Heart right ventricle (tissue), 16 donors: ENCODE results near the gene PPP4R1. TPM values are rescaled to one million over a fixed set of nuclear protein-coding genes. Genes with fewer than 3 reads are reported as not detected.
A peak's percentile ranks its signal among the peaks of the same experiment; 100 is the strongest.

Experiments used
- ATAC-seq, 8 donors: fragments of 200-7000 bp; cut with Tn5 transposase; one replicate each; pipeline ENCODE4 v1.9.1; 2020; ENCODE audit warnings: mild to moderate bottlenecking in 8 of 8, moderate library complexity in 8 of 8, moderate number of reproducible peaks in 1 of 8
- DNase-seq, 2 donors: peaks; one replicate each; pipeline ENCODE4 v3.0.0-alpha.2; 2020
- H3K27ac ChIP-seq, 10 donors: fragments of 200-600 bp; sonication (generic) in 2 of 10; one replicate each; pipeline versions ENCODE4 v1.5.0 to v1.8.0; 2020 to 2022; ENCODE audit warnings: mild to moderate bottlenecking in 3 of 10
- H3K27me3 ChIP-seq, 7 donors: fragments of 200-600 bp; one replicate each; pipeline ENCODE4 v1.8.0; 2021 to 2022; ENCODE audit warnings: mild to moderate bottlenecking in 2 of 7
- H3K36me3 ChIP-seq, 9 donors: fragments of 200-600 bp; sonication (generic) in 1 of 9; one replicate each; pipeline versions ENCODE4 v1.5.0 to v1.8.0; 2020 to 2022; ENCODE audit warnings: mild to moderate bottlenecking in 2 of 9
- H3K4me1 ChIP-seq, 9 donors: fragments of 200-600 bp; sonication (generic) in 1 of 9; one replicate each; pipeline versions ENCODE4 v1.5.0 to v1.8.0; 2020 to 2022; ENCODE audit warnings: mild to moderate bottlenecking in 4 of 9
- H3K4me3 ChIP-seq, 10 donors: fragments of 200-600 bp; sonication (generic) in 2 of 10; one replicate each; pipeline versions ENCODE4 v1.5.0 to v1.8.0; 2020 to 2022; ENCODE audit warnings: mild to moderate bottlenecking in 7 of 10, moderate library complexity in 2 of 10
- H3K9me3 ChIP-seq, 11 donors: fragments of 200-600 bp in 10 of 11; sonication (generic) in 2 of 11; one replicate each; pipeline versions ENCODE4 v1.5.0 to v1.8.0; 2013 to 2022; ENCODE audit warnings: mild to moderate bottlenecking in 2 of 11, control low read depth in 1 of 11, moderate library complexity in 1 of 11
- CTCF ChIP-seq, 9 donors: fragments of 200-600 bp; sonication (generic) in 2 of 9; IDR thresholded peaks; one replicate each; pipeline versions ENCODE4 v1.5.0 to v1.8.0; 2021 to 2022; ENCODE audit warnings: antibody characterized with exemption in 9 of 9, mild to moderate bottlenecking in 5 of 9, moderate library complexity in 1 of 9
- WGBS, 2 donors: extraction: QIAGEN DNeasy Blood & Tissue Kit; methylation state at CpG; one replicate each; pipeline ENCODE4 v1.1.7; 2013; ENCODE audit warnings: inconsistent platforms in 1 of 2; 5-methylcytosine and 5-hydroxymethylcytosine counted together
- intact Hi-C, 10 donors: fragments of 100-400 bp; cut with DNase I; formaldehyde crosslinking; loops; one replicate each; pipeline versions ENCODE4 v1.11.1 to v1.14.2; 2022
- polyA plus RNA-seq, 2 donors: library from polyadenylated mRNA; stranded (reverse); fragments of 200-250 nt; gene quantifications; one replicate each; pipeline ENCODE4 v1.2.3, GENCODE V29; 2013
- total RNA-seq, 10 donors: library from RNA; stranded (reverse); fragmentation: NEBNext Ultra II Directional in 3 of 10; extraction: Animal tissue kit (Norgen Biotek cat#: 25700) in 3 of 10; gene quantifications; one replicate each; pipeline versions ENCODE4 v1.2.1 to v1.2.4, GENCODE V29; 2021 to 2023
- donor health status: Arrhythmogenic right ventricular cardiomyopathy.
- donor health status: ischemic (EF 13 %, LVEDD 7.1; RV severe dilation, severe dysfunction).
- donor health status: healthy with polysubstance abuse.
- donor health status: DM: no; HTN: yes; CAD: no.
- donor health status: DM: no; HTN: no; CAD: no.
- donor health status: ischemic (EF 25% LVEDD 6.9; RV normal size, moderate dysfunction).
- donor health status: ischemic (EF 25% LVEDD 5.7; RV mildly dilated, moderate dysfunction).
- donor health status: healthy.
- donor health status: DM: yes; HTN: yes; CAD: no.
- donor health status: Ischemic cardiomyopathy.
- donor health status: ischemic (EF 35%, LVEDD 5.7; RV mildly dilated, moderate dysfunction).
- donor health status: nonischemic (EF 11% LVEDD 7.7; RV severe dilation, severe dysfunction).
- donor health status: DM: yes; HTN: yes; CAD: no.
- donor health status: PGD.
- donor health status: ischemic (EF 29% LVEDD 5.4; RV normal size, mild dysfunction).
- donor health status: nonischemic (EF 23%, LVEDD 6.1; RV moderate dilation, normal function).

Gene PPP4R1
- total and polyA plus RNA-seq, 12 donors: 24.7 to 87.4 (median 60.4) TPM

- Histone ChIP-seq H3K27ac (peak overlapping the region in 2 of 10 donors; percentile 12 to 48), H3K4me3 (no peak overlapping the region), H3K27me3 (no peaks in the 10 kb centered on the region), H3K36me3 (peaks cover 0 to 54% (median 4%) of the 10 kb centered on the region in 9 donors), H3K9me3 (no peaks in the 10 kb centered on the region), H3K4me1 (peaks cover 0 to 31% (median 6%) of the 10 kb centered on the region in 9 donors)
- ATAC-seq (no peak), DNase-seq (no peak)
- 71 to 83% methylated on average over 6 of the region's 6 CpGs for WGBS, 2 donors
- no peak for TF ChIP-seq CTCF (IDR thresholded peaks at IDR 0.05)
- intact Hi-C loops: loop anchor here in 8 of 10 donors (5.0 to 10.0 kb wide), 5 partner anchors 153 to 446 kb away; partner anchors contain the start of gene TWSG1 (in 1 of the 8)
These were observed 96.5 kb downstream of the PPP4R1 start for GRCh38 chr18:9517869-9518268.

- peak in 5 of 8 donors; percentile 19 to 49 (median 42) for ATAC-seq
- Histone ChIP-seq H3K4me1 (peaks cover 0 to 31% (median 6%) of the 10 kb centered on the region in 9 donors), H3K36me3 (peaks cover 0 to 46% (median 4%) of the 10 kb centered on the region in 9 donors), H3K4me3 (no peak overlapping the region), H3K9me3 (no peaks in the 10 kb centered on the region), H3K27ac (peak overlapping the region in 1 of 10 donors; percentile 22), H3K27me3 (no peaks in the 10 kb centered on the region)
- peak; percentile 75 to 90 (median 84) for TF ChIP-seq CTCF (IDR thresholded peaks at IDR 0.05)
- WGBS, 2 donors: 62 to 66% methylated on average over 4 of the region's 4 CpGs
- intact Hi-C loops: loop anchor here in 8 of 10 donors (5.0 to 10.0 kb wide), 5 partner anchors 152 to 444 kb away; partner anchors contain the start of gene TWSG1 (in 1 of the 8)
- DNase-seq: no peak
These were observed 97.8 kb downstream of the PPP4R1 start for GRCh38 chr18:9516437-9517064.

- 90 to 91% methylated on average over 6 of the region's 6 CpGs for WGBS, 2 donors
- intact Hi-C loops: loop anchor here in 5 of 10 donors (10.0 kb wide), 3 partner anchors 149 to 439 kb away; partner anchors contain the start of gene TWSG1 (in 1 of the 5)
- ATAC-seq: no peak
These were observed 100.3 kb downstream of the PPP4R1 start for GRCh38 chr18:9513971-9514512.

More at GRCh38 chr18:9513971-9514512, 100.3 kb downstream of the PPP4R1 start:
- DNase-seq: no peak
- no peak for TF ChIP-seq CTCF (IDR thresholded peaks at IDR 0.05)
- no peaks in the 10 kb centered on the region for H3K9me3 ChIP-seq
- no peak overlapping the region for H3K4me3 ChIP-seq
- H3K4me1 ChIP-seq: peaks cover 0 to 19% (median 5%) of the 10 kb centered on the region in 9 donors
- peaks cover 0 to 46% (median 4%) of the 10 kb centered on the region in 9 donors for H3K36me3 ChIP-seq
- no peak overlapping the region for H3K27ac ChIP-seq
- no peaks in the 10 kb centered on the region for H3K27me3 ChIP-seq
